ENCODE measurements around the gene DDX3X. TPM values are rescaled to one million over a fixed set of nuclear protein-coding genes. Genes with fewer than 3 reads are reported as not detected.
"Not testable (repeated sequence)": the region's sequence is repeated elsewhere in the genome, so short reads cannot be mapped to it uniquely, and the experiment has no call there.

DDX3X gene
- total and polyA plus RNA-seq, 2 of the 4 experiments (the other 2 are of a cell fraction): 64.8 to 229 TPM

DNA sequence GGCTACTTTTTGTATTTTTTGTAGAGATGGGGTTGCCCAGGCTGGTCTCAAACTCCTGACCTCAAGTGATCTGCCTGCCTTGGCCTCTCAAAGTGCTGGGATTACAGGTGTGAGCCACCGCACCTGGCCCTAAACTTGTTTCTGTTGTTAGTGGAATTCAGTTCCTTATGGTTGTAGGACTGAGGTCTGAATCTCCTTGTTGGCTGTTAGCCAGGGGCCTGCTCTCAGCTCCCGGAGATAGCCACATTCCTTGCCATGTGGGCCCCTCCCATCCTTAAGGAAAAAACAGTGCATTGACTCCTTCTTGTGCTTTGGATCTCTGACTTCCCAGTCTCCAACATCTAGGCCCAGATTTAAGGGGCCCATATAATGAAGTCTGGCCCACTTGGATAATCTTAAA is 63.8 kb downstream of the DDX3X start:
- dilution Hi-C loops (cut with HindIII; ENCODE audit: low sequenced_read_pairs, unreplicated experiment): no loop called here
- CTCF ChIA-PET: no interaction called here

DNA sequence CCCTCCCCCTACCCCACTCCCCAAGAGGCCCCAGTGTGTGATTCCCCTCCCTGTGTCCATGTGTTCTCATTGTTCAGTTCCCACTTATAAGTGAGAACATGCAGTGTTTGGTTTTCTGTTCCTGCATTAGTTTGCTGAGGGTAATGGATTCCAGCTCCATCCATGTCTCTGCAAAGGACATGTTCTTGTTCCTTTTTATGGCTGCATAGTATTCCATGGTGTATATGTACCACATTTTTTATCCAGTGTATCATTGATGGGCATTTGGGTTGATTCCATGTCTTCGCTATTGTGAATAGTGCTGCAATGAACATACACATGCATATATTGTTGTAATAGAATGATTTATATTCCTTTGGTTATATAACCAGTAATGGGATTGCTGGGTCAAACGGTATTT is 68.6 kb downstream of the DDX3X start:
- H3K4me1 ChIP-seq (ENCODE audit: control insufficient read depth, insufficient read depth, low read length); H3K9me1 ChIP-seq (ENCODE audit: insufficient read depth, low read length); dilution Hi-C loops (cut with HindIII; ENCODE audit: low sequenced_read_pairs, unreplicated experiment); intact Hi-C loops (cut with micrococcal nuclease); in situ Hi-C loops (cut with MboI; ENCODE audit: low sequenced_read_pairs); H3K4me3 ChIP-seq (ENCODE audit: insufficient read depth, low read depth, low read length); H3K18ac ChIP-seq (ENCODE audit: low read depth, low read length); H2AFZ ChIP-seq (replicated peaks; ENCODE audit: low read length, poor library complexity); H3K27me3 ChIP-seq (ENCODE audit: control insufficient read depth, insufficient read depth, low read length); H3K4me2 ChIP-seq (ENCODE audit: low read depth, low read length); ATAC-seq (ENCODE audit: low read depth); H3K27ac ChIP-seq (ENCODE audit: insufficient read depth, low read length); BruUV-seq (replicated peaks); H3K14ac ChIP-seq (replicated peaks; ENCODE audit: low read depth, low read length); H4K91ac ChIP-seq (ENCODE audit: insufficient read depth, low read depth, low read length); H4K20me1 ChIP-seq (ENCODE audit: insufficient read depth, low read length); H3K79me1 ChIP-seq (ENCODE audit: low read depth in 1 of 2, low read length in 2 of 2); H3K36me3 ChIP-seq (ENCODE audit: control insufficient read depth, insufficient read depth, low read length); H3K23ac ChIP-seq (ENCODE audit: low read depth, low read length); CTCF ChIA-PET; H2BK120ac ChIP-seq (ENCODE audit: low read depth, low read length); H2BK5ac ChIP-seq (ENCODE audit: low read depth, low read length, poor library complexity, severe bottlenecking); DNase-seq; H3K56ac ChIP-seq (ENCODE audit: extremely low read depth, insufficient read depth, low read length); H2BK20ac ChIP-seq (ENCODE audit: low read depth, low read length); POLR2A ChIA-PET (ENCODE audit: unreplicated experiment); H3K9me3 ChIP-seq (ENCODE audit: control insufficient read depth, insufficient read depth, low read length); H2BK15ac ChIP-seq (ENCODE audit: low read depth, low read length); H2AK5ac ChIP-seq (ENCODE audit: low read depth, low read length); H4K8ac ChIP-seq (ENCODE audit: low read depth in 2 of 2, low read length in 2 of 2); H4K5ac ChIP-seq (ENCODE audit: low read depth, low read length); H3K4ac ChIP-seq (ENCODE audit: low read depth, low read length); H3K9ac ChIP-seq (ENCODE audit: low read depth, low read length); H2AK9ac ChIP-seq (replicated peaks; ENCODE audit: low read depth, low read length, poor library complexity): not testable (repeated sequence)
- no CpG with 5 or more reads among the region's 2 CpGs for WGBS, 2 experiments (ENCODE audit: extremely low coverage in 2 of 2, insufficient read length in 1 of 2)

More for the DNA sequence above, 63.8 kb downstream of the DDX3X start:
- Histone ChIP-seq H2BK5ac (ENCODE audit: low read depth, low read length, poor library complexity, severe bottlenecking) (no peak overlapping the region), H3K14ac (replicated peaks; ENCODE audit: low read depth, low read length) (no peak overlapping the region), H3K4me1 (ENCODE audit: control insufficient read depth, insufficient read depth, low read length) (no peaks in the 10 kb centered on the region), H2BK20ac (ENCODE audit: low read depth, low read length) (no peak overlapping the region), H2AK5ac (ENCODE audit: low read depth, low read length) (no peak overlapping the region), H3K79me1 (ENCODE audit: low read depth in 1 of 2, low read length in 2 of 2) (no peaks in the 10 kb centered on the region), H3K18ac (ENCODE audit: low read depth, low read length) (no peak overlapping the region), H4K20me1 (ENCODE audit: insufficient read depth, low read length) (no peaks in the 10 kb centered on the region), H2BK120ac (ENCODE audit: low read depth, low read length) (no peak overlapping the region), H4K8ac (ENCODE audit: low read depth in 2 of 2, low read length in 2 of 2) (no peak overlapping the region), H3K4ac (ENCODE audit: low read depth, low read length) (no peak overlapping the region), H3K4me3 (ENCODE audit: insufficient read depth, low read depth, low read length) (no peak overlapping the region), H2AFZ (replicated peaks; ENCODE audit: low read length, poor library complexity) (no peak overlapping the region), H4K5ac (ENCODE audit: low read depth, low read length) (no peak overlapping the region), H4K91ac (ENCODE audit: insufficient read depth, low read depth, low read length) (no peak overlapping the region), H3K9ac (ENCODE audit: low read depth, low read length) (no peak overlapping the region), H2AK9ac (replicated peaks; ENCODE audit: low read depth, low read length, poor library complexity) (no peak overlapping the region), H3K23ac (ENCODE audit: low read depth, low read length) (no peak overlapping the region), H3K9me1 (ENCODE audit: insufficient read depth, low read length) (no peaks in the 10 kb centered on the region), H2BK15ac (ENCODE audit: low read depth, low read length) (no peak overlapping the region), H3K4me2 (ENCODE audit: low read depth, low read length) (no peak overlapping the region), H3K56ac (ENCODE audit: extremely low read depth, insufficient read depth, low read length) (no peak overlapping the region), H3K36me3 (ENCODE audit: control insufficient read depth, insufficient read depth, low read length) (no peaks in the 10 kb centered on the region), H3K27me3 (ENCODE audit: control insufficient read depth, insufficient read depth, low read length) (peaks cover 2% of the 10 kb centered on the region), H3K27ac (ENCODE audit: insufficient read depth, low read length) (no peak overlapping the region), H3K9me3 (ENCODE audit: control insufficient read depth, insufficient read depth, low read length) (no peaks in the 10 kb centered on the region; the same call in 1 of the 2 replicates)
- no peak for TF ChIP-seq RAD21 (IDR thresholded peaks at IDR 0.05; ENCODE audit: low read length)
- TF ChIP-seq RCOR1 (IDR thresholded peaks at IDR 0.05; ENCODE audit: insufficient replicate concordance, low read length): no peak
- TF ChIP-seq, protein P1, sequence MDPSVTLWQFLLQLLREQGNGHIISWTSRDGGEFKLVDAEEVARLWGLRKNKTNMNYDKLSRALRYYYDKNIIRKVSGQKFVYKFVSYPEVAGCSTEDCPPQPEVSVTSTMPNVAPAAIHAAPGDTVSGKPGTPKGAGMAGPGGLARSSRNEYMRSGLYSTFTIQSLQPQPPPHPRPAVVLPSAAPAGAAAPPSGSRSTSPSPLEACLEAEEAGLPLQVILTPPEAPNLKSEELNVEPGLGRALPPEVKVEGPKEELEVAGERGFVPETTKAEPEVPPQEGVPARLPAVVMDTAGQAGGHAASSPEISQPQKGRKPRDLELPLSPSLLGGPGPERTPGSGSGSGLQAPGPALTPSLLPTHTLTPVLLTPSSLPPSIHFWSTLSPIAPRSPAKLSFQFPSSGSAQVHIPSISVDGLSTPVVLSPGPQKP (IDR thresholded peaks at IDR 0.05; ENCODE audit: borderline replicate concordance, low read depth, low read length): no peak
- TF ChIP-seq FOS (IDR thresholded peaks at IDR 0.05; ENCODE audit: low read depth, low read length): no peak
- TF ChIP-seq, protein P2, sequence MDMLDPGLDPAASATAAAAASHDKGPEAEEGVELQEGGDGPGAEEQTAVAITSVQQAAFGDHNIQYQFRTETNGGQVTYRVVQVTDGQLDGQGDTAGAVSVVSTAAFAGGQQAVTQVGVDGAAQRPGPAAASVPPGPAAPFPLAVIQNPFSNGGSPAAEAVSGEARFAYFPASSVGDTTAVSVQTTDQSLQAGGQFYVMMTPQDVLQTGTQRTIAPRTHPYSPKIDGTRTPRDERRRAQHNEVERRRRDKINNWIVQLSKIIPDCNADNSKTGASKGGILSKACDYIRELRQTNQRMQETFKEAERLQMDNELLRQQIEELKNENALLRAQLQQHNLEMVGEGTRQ (IDR thresholded peaks at IDR 0.05; ENCODE audit: low read depth, low read length): no peak
- no peak for TF ChIP-seq MAZ (IDR thresholded peaks at IDR 0.05; ENCODE audit: borderline replicate concordance, low read depth, low read length)
- no peak for TF ChIP-seq BHLHE40 (IDR thresholded peaks at IDR 0.05; ENCODE audit: low read depth, low read length)
- TF ChIP-seq NFE2L2 (IDR thresholded peaks at IDR 0.05; ENCODE audit: low read depth, low read length): no peak
- no peak for TF ChIP-seq MXI1 (IDR thresholded peaks at IDR 0.05; ENCODE audit: borderline replicate concordance, low read depth, low read length)
- TF ChIP-seq RFX5 (IDR thresholded peaks at IDR 0.05; ENCODE audit: low read depth, low read length): no peak
- intact Hi-C loops (cut with micrococcal nuclease) (no loop called here), in situ Hi-C loops (cut with MboI; ENCODE audit: low sequenced_read_pairs) (no loop called here)
- WGBS, 2 experiments (ENCODE audit: extremely low coverage in 2 of 2, insufficient read length in 1 of 2): 33% methylated on average over 1 of the region's 2 CpGs; no CpG with 5 or more reads in 1 of the 2 experiments
- BruUV-seq (replicated peaks): no TSS peak
- ATAC-seq (ENCODE audit: low read depth): no peak
- POLR2A ChIA-PET (ENCODE audit: unreplicated experiment): no interaction called here
- DNase-seq: no peak

Data from IMR-90 (cell line).